ENCODE measurements around the gene CD274.
"Not testable (repeated sequence)": the region's sequence is repeated elsewhere in the genome, so short reads cannot be mapped to it uniquely, and the experiment has no call there.

The CD274 gene

DNA sequence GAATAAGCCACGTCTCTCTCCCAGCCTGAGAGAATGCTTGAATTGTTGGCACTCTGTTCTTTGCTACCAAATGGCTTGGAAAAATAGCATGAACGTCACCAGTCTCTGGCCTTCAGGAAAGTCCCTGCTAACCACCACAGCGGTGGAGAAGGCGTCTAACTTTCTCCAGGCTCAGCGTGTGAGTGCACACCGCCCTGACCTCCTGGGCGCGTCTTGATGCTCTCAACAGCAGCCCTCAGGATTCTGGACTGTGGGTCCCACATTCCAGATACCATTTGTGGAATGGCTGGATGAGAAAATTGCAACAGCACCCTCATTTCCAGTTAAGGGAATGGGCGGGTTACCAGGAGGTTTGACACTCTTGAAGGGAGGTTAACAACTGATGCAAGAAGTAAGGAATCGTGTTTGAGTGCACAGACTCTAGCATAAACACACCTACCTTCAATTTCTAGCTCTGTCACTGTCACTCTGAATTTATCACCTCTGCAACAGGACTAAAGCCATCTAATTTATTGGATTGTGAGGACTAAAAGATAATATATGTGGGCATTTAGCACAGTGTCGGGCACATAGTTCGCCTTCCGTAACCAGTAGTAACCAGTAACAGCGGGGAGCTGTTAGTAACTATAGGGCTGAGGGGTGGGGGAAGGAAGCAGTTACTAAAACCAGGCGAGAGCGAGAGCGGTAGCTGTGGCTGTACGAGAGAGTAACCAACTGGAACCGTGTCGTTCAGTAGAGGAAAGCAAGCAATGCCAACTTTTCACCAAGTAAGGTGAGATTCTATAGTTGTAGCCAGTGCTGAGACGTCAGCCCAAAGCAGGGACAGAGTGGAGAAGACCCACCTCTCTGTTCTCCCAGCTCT, 11.8 kb upstream of the CD274 start:
- no peak for DNase-seq

GRCh38 chr9:5440426-5440825, 9.9 kb upstream of the CD274 start:
- no peak for DNase-seq

DNA sequence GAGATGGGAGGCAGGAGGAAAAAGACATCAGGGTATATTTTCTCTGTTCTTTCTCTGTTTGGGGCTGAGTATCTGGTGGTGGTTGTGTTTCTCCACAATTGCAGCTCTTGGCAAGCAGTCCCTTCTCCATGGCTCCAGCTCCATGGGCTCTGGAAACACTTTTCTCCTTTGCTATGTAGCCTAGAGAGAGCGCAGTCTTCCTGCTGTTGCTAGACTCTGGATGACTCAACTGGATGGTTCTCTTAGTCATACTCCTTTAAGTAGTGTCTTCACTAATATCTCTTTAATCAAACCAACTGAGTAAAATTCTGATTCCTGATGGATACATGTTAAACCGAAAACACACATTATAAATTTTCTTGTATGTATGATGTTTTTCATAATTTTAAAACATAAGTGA, 9.3 kb upstream of the CD274 start:
- no peak for DNase-seq

- peak; percentile 68 for DNase-seq
These were observed 7.8 kb upstream of the CD274 start for GRCh38 chr9:5442400-5443011.

- no peak for DNase-seq
These were observed 6.5 kb upstream of the CD274 start for GRCh38 chr9:5443850-5444249.

DNA sequence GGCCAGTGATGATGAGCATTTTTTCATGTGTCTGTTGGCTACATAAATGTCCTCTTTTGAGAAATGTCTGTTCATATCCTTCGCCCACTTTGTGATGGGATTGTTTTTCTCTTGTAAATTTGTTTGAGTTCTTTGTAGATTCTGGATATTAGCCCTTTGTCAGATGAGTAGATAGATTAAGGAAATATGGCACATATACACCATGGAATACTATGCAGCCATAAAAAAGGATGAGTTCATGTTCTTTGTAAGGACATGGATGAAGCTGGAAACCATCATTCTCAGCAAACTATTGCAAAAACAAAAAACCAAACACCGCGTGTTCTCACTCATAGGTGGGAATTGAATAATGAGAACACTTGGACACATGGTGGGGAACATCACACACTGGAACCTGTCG, 5.2 kb upstream of the CD274 start:
- DNase-seq: not testable (repeated sequence)

DNA sequence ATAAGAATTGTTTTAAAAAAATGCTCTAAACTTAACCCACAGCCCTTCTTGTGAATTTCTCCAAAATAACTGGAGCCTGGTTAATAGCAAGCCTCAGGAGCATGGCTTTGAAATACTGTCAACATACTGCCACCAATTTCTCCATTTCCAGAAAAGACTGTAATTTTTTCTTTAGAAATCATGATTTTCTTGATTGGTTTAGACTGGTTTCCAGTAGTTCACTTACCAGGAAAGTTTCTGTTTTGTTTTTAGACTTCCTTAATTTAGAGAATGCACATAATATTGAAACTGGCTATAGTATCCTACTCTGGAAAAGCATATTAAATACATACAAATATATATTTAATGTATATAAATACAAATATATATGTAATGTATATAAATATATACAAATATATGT, 4.5 kb upstream of the CD274 start:
- no peak for DNase-seq

GRCh38 chr9:5446451-5447236, 3.7 kb upstream of the CD274 start:
- DNase-seq: no peak

- DNase-seq: no peak
These were observed 3.0 kb upstream of the CD274 start for GRCh38 chr9:5447337-5447736.

- no peak for DNase-seq
These were observed 2.3 kb upstream of the CD274 start for GRCh38 chr9:5448016-5448415.

GRCh38 chr9:5448461-5449435, 1.6 kb upstream of the CD274 start:
- no peak for DNase-seq

GRCh38 chr9:5449521-5450358, 602 bp upstream of the CD274 start:
- no peak for DNase-seq

- DNase-seq: no peak
These were observed 1.9 kb downstream of the CD274 start for GRCh38 chr9:5452286-5452609.

DNA sequence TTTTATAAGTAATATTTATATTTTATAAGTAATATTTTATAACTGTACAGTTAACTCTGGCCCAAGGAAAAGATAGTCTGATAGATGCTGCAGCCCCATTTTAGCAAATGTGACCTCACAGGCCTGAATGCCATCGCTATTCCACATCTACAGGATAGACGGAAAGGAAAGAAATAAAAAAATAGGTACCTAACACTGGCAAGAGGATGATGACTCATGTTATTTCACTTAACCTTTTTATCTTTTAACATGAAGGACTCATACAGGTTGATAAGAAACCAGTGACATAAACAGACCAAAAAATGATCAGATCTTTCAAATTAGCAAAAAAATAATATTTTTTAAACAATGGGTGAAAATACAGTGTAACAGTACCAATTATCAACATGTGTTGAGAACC, 2.7 kb downstream of the CD274 start:
- DNase-seq: no peak

DNA sequence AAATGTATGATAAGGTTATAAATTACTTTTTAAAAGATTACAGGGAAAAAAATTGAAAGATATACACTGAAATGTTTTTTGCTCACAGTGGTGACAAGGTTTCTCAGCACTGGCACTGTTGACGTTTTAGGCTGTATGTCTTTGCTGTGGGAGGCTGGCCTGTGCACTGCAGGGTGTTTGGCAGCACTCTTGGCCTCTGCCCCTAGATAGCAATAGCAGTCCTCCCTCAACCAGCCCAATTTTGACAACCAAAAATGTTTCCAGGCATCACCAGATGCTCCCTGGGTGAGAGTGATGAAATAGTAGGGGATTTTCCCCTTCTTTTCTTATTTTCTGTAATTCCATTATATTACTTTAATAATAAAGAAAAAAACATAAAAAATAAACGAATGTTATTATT, 3.3 kb downstream of the CD274 start:
- no peak for DNase-seq

DNA sequence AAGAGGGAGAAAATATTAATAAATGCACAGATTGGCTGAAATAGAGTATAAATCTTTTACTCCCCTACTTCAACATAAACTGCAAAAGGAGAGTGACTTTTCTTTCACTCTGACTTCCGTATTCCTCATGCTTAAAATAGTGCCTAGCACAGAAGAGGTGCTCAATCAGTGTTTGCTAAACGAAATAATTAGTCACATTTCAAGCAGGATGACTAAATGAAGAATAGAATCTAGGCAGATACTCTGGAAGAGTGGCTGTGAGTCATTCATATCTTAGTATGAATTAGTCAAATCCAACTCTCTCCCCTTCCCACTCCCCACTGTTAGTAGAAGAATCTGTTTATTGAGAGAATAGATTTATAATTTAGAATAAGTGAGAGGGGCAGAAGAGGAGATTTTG, 4.8 kb downstream of the CD274 start:
- no peak for DNase-seq

GRCh38 chr9:5459289-5459829, 9.0 kb downstream of the CD274 start:
- no peak for DNase-seq

GRCh38 chr9:5460157-5460556, 9.8 kb downstream of the CD274 start:
- DNase-seq: no peak

GRCh38 chr9:5464831-5465330, 14.5 kb downstream of the CD274 start:
- not testable (repeated sequence) for DNase-seq

DNA sequence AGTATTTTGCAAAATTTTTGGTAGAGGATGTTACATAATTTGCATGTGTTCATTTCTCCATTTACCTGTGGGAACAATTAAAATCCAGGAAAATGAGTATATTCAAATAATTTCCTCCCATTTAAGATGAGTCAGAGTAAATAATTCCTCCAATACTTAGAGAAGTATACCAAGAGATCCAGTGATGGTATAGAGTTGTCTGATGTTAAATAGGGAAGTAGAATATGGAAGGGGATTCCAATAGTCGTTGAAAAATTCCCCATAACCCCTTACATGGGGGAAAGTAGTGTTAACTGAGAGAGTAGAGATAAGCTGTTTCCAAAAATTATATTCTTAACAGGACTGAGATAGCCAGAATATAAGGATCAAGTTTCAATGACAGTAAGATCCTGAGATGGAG, 15.7 kb downstream of the CD274 start:
- DNase-seq: no peak

- no peak for DNase-seq
These were observed 16.4 kb downstream of the CD274 start for GRCh38 chr9:5466766-5467165.
